IPS-11a (cell line): ENCODE measurements around the gene BNIP2.
"Not testable (repeated sequence)": the region's sequence is repeated elsewhere in the genome, so short reads cannot be mapped to it uniquely, and the experiment has no call there.

ENCODE experiments used
- H3K4me3 ChIP-seq: one replicate; pipeline ENCODE4 v1.5.1; 2013; ENCODE audit warnings: low read depth, low read length, control low read depth

Gene BNIP2

GRCh38 chr15:59642351-59642750, 46.8 kb downstream of the BNIP2 start:
- H3K4me3 ChIP-seq = no peak overlapping the region

GRCh38 chr15:59637507-59637906, 51.6 kb downstream of the BNIP2 start:
- H3K4me3 ChIP-seq = not testable (repeated sequence)

GRCh38 chr15:59636184-59636583, 52.9 kb downstream of the BNIP2 start:
- no peak overlapping the region for H3K4me3 ChIP-seq

GRCh38 chr15:59632714-59633113, 56.4 kb downstream of the BNIP2 start:
- no peak overlapping the region for H3K4me3 ChIP-seq

- H3K4me3 ChIP-seq = no peak overlapping the region
Observed at GRCh38 chr15:59622289-59622688, 66.8 kb downstream of the BNIP2 start.

GRCh38 chr15:59618406-59618805, 70.7 kb downstream of the BNIP2 start:
- no peak overlapping the region for H3K4me3 ChIP-seq

GRCh38 chr15:59616379-59616778, 72.7 kb downstream of the BNIP2 start:
- no peak overlapping the region for H3K4me3 ChIP-seq

- H3K4me3 ChIP-seq = no peak overlapping the region
Observed at GRCh38 chr15:59615661-59616060, 73.5 kb downstream of the BNIP2 start.

GRCh38 chr15:59614153-59614552, 75.0 kb downstream of the BNIP2 start:
- no peak overlapping the region for H3K4me3 ChIP-seq

GRCh38 chr15:59611276-59612260, 77.6 kb downstream of the BNIP2 start, which contains the start of gene GCNT3:
Gene GCNT3, plus strand, starts transcription at chr15:59611783. Its CDS starts 6,456 bp downstream, at chr15:59618239.
- no peak within 1 kb of the TSS for H3K4me3 ChIP-seq

- no peak overlapping the region for H3K4me3 ChIP-seq
Observed at GRCh38 chr15:59609730-59610712, 79.1 kb downstream of the BNIP2 start.
